GM12801 (cell line): Measurements from ENCODE around the gene PTGFRN.

ENCODE experiments used
- CTCF ChIP-seq: IDR thresholded peaks from one replicate; pipeline ENCODE4 v1.5.1; 2011; ENCODE audit warnings: control low read depth; ENCODE audit not compliant: insufficient read length; ENCODE audit errors: extremely low read depth

PTGFRN gene

GRCh38 chr1:116874733-116875249 is 34.9 kb upstream of the PTGFRN start:
- TF ChIP-seq CTCF = no peak

DNA sequence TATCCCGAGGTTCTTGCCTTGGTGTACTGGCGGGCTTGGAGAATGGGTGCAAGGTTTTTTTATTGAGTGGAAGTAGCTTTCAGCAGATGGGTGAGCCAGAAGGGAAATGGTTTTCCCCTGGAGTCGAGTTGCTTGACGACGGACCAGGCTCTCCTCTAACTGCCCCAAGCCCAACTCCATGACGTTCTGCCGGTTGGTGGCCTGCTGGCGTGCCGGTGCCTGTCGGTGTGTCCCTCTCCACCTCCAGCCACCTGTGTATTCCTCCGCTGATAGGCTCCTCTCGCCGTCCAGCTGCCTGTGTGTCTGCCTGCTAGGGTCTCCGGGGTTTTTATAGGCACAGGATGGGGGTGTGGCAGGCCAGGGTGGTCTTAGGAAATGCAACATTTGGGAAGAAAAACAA is 34.3 kb upstream of the PTGFRN start:
- no peak for TF ChIP-seq CTCF

DNA sequence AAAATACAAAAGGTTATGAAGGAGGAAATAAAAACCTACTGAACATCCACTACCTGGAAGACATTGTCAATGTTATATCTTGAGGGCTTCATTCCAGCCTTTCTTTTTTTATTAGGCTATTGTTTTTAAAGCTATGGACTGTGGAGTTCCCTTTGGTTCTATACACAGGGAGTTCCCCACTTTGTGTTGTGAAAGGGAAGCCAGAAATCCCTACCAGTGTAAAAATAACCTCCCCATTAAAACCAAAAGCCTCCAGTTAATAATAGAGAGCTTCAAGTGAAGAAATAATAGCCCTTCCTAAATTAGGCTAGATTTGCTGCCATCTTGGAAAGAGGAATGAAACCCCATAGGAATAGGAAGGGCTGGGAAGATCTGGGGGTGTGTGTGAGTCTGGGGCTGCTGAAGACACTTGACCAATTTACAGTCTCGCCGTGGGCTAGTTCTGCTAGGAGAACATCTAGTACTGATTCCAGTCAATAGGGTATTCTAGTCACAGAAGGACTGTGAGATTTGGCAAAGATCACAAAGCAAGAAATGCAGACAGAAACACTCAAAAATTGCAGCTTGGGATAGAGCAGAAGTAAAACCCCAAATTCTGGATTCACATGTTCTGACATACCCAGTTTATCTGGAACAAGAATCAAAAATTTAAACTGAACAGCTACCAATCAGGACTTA is 32.4 kb upstream of the PTGFRN start:
- no peak for TF ChIP-seq CTCF

GRCh38 chr1:116878804-116879477 is 30.8 kb upstream of the PTGFRN start:
- no peak for TF ChIP-seq CTCF

- no peak for TF ChIP-seq CTCF
These were observed 30.1 kb upstream of the PTGFRN start for GRCh38 chr1:116879478-116880133.

- no peak for TF ChIP-seq CTCF
These were observed 28.8 kb upstream of the PTGFRN start for GRCh38 chr1:116880917-116881316.

DNA sequence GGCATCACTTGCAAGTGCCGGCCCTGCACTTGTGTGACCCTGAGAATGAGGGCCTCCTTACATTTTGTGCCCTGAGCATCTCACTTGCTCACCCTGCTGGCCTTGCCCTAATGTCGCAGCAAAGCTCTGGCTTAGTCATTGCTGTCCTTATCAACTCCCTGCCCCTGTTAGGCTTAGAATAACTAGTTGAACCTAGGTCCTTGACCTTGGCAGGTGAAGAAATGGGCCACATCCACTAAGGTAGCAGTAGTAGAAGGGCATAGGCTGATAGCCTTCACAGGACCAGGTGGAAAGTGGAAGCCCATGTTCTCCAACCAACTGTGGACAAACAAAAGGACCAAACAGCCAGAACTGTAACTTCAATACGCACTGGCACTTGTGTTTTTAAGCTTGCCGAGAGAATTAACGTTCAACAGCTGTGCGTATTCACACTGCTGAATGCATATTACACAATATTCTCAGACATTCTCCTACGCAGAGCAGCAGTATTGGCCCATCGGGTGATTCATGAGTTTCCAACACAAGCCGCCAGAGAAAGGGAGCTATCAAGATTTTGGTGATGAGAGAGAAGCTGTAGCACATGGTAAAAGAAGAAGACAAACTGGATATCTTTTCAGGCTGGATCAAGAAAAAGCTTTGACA is 27.7 kb upstream of the PTGFRN start:
- no peak for TF ChIP-seq CTCF
